HG03439 (cell line): ENCODE results near the gene FBXO5.
A peak's percentile ranks its signal among the peaks of the same experiment; 100 is the strongest.
"Not testable (repeated sequence)": the region's sequence is repeated elsewhere in the genome, so short reads cannot be mapped to it uniquely, and the experiment has no call there.

ENCODE experiments used
- ATAC-seq: cut with Tn5 transposase; IDR thresholded peaks from one replicate; pipeline ENCODE4 v1.9.1; 2021; ENCODE audit warnings: mild to moderate bottlenecking, moderate library complexity; ENCODE audit not compliant: unreplicated experiment

Gene FBXO5

GRCh38 chr6:152982904-152983636 is at the start of gene FBXO5:
FBXO5 (minus strand) TSS chr6:152983041; CDS start chr6:152982959, 82 bp downstream.
- ATAC-seq, result peak; percentile 84

GRCh38 chr6:153032255-153032882 is 49.5 kb upstream of the FBXO5 start:
- ATAC-seq, result no peak

GRCh38 chr6:153031335-153031955 is 48.6 kb upstream of the FBXO5 start:
- no peak for ATAC-seq

- no peak for ATAC-seq
Measured at GRCh38 chr6:153028963-153029362, 46.1 kb upstream of the FBXO5 start.

- no peak for ATAC-seq
Measured at GRCh38 chr6:153028286-153028685, 45.4 kb upstream of the FBXO5 start.

- ATAC-seq, result no peak
Measured at GRCh38 chr6:153027480-153027879, 44.6 kb upstream of the FBXO5 start.

GRCh38 chr6:153024709-153025017 is 41.8 kb upstream of the FBXO5 start:
- ATAC-seq, result no peak

- peak; percentile 97 for ATAC-seq
Measured at GRCh38 chr6:153023977-153024708, 41.3 kb upstream of the FBXO5 start.

- ATAC-seq, result no peak
Measured at GRCh38 chr6:153018355-153018754, 35.5 kb upstream of the FBXO5 start.

GRCh38 chr6:153016846-153017245 is 34.0 kb upstream of the FBXO5 start:
- ATAC-seq, result no peak

GRCh38 chr6:153015094-153015640 is 32.3 kb upstream of the FBXO5 start:
- no peak for ATAC-seq

- no peak for ATAC-seq
Measured at GRCh38 chr6:153013438-153013837, 30.6 kb upstream of the FBXO5 start.

- no peak for ATAC-seq
Measured at GRCh38 chr6:153012856-153013255, 30.0 kb upstream of the FBXO5 start.

GRCh38 chr6:153003366-153003690 is 20.5 kb upstream of the FBXO5 start:
- peak; percentile 6 for ATAC-seq

GRCh38 chr6:153002613-153003365 is 19.9 kb upstream of the FBXO5 start, which contains the start of gene MTRF1L:
MTRF1L (minus strand) TSS chr6:153002709; CDS start chr6:153002685, 24 bp downstream.
- peak; percentile 97 for ATAC-seq

- peak; percentile 25 for ATAC-seq
Measured at GRCh38 chr6:153001767-153002612, 19.1 kb upstream of the FBXO5 start.

- ATAC-seq, result not testable (repeated sequence)
Measured at GRCh38 chr6:153000790-153001189, 17.9 kb upstream of the FBXO5 start.

GRCh38 chr6:153000243-153000642 is 17.4 kb upstream of the FBXO5 start:
- no peak for ATAC-seq

GRCh38 chr6:152999538-152999937 is 16.7 kb upstream of the FBXO5 start:
- not testable (repeated sequence) for ATAC-seq

- ATAC-seq, result no peak
Measured at GRCh38 chr6:152993847-152994246, 11.0 kb upstream of the FBXO5 start.
